ENCODE measurements around the gene FHIT.

DNA sequence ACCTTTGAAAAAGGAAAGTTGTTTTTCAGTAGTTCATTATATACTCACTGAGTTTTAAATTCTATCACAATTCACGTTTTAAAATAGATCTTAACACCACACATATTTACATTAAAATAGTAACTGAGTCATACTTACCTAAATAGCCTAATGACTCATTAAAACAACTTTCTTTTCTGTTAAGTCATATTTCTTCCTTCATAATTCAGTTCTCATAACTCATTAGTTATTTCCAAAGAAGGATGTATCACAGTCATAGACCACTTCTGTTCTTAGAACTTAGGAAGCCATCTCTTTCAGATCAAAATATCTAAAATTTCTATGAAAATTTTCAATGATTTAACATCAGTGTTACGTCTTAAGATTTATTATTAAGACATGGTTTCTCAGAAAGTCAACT, 885.9 kb downstream of the FHIT start:
- TF ChIP-seq EZH2 (IDR thresholded peaks at IDR 0.05; ENCODE audit: insufficient read depth, poor library complexity, severe bottlenecking): no peak
- no peak for TF ChIP-seq EZH2phosphoT487 (IDR thresholded peaks at IDR 0.05; ENCODE audit: insufficient read depth, low read depth)

Data from GM23248 (cell line).